Colonic mucosa (tissue), 4 donors: Measurements from ENCODE around the gene DLGAP4. TPM values are rescaled to one million over a fixed set of nuclear protein-coding genes. Genes with fewer than 3 reads are reported as not detected.

Source experiments
- DNase-seq: peaks from one replicate; pipeline ENCODE4 v3.0.0-alpha.2; 2020
- H3K27ac ChIP-seq: fragments of 200-600 bp; one replicate; pipeline ENCODE4 v1.8.0; 2021
- H3K27me3 ChIP-seq: fragments of 200-600 bp; one replicate; pipeline ENCODE4 v1.8.0; 2021
- H3K36me3 ChIP-seq: fragments of 200-600 bp; one replicate; pipeline ENCODE4 v1.8.0; 2021
- H3K4me1 ChIP-seq: fragments of 200-600 bp; one replicate; pipeline ENCODE4 v1.8.0; 2021; ENCODE audit warnings: mild to moderate bottlenecking
- H3K4me3 ChIP-seq: fragments of 200-600 bp; one replicate; pipeline ENCODE4 v1.8.0; 2021
- H3K9ac ChIP-seq, 2 donors: one replicate each; pipeline ENCODE4 v1.7.0; 2013; ENCODE audit warnings: control low read depth in 2 of 2, low read depth in 2 of 2, low read length in 2 of 2
- H3K9me3 ChIP-seq: fragments of 200-600 bp; one replicate; pipeline ENCODE4 v1.8.0; 2021
- CTCF ChIP-seq: fragments of 200-600 bp; IDR thresholded peaks from one replicate; pipeline ENCODE4 v1.8.0; 2022; ENCODE audit warnings: antibody characterized with exemption, mild to moderate bottlenecking
- intact Hi-C: fragments of 100-400 bp; cut with DNase I; formaldehyde crosslinking; loops from one replicate; pipeline ENCODE4 v1.14.1; 2022
- total RNA-seq, 2 donors: library from RNA; stranded (reverse); fragmentation: NEBNext Ultra II Directional in 1 of 2; extraction: Animal tissue kit (Norgen Biotek cat#: 25700) in 1 of 2; gene quantifications; one replicate each; pipeline ENCODE4 v1.2.1, GENCODE V29; 2021
- donor health status: healthy.
- donor health status: DM: no; HTN: no; CAD: no.
- donor health status: DM: no; HTN: no; CAD: no.

DLGAP4 gene
- total RNA-seq, 2 donors from 2014 or later, result 43.1 to 48.6 TPM

GRCh38 chr20:36421641-36422040 lies 115.5 kb downstream of the DLGAP4 start:
- Histone ChIP-seq H3K9ac (no peak overlapping the region), H3K9me3 (no peaks in the 10 kb centered on the region), H3K27me3 (no peaks in the 10 kb centered on the region), H3K36me3 (no peaks in the 10 kb centered on the region), H3K4me3 (no peak overlapping the region), H3K4me1 (no peaks in the 10 kb centered on the region), H3K27ac (no peak overlapping the region)
- no peak for DNase-seq
- intact Hi-C loops, result no loop called here
- TF ChIP-seq CTCF, result no peak

GRCh38 chr20:36424314-36424713 lies 118.2 kb downstream of the DLGAP4 start:
- Histone ChIP-seq H3K9me3 (no peaks in the 10 kb centered on the region), H3K4me1 (no peaks in the 10 kb centered on the region), H3K4me3 (no peak overlapping the region), H3K27me3 (no peaks in the 10 kb centered on the region), H3K27ac (no peak overlapping the region), H3K36me3 (no peaks in the 10 kb centered on the region), H3K9ac (no peak overlapping the region)
- no peak for DNase-seq
- intact Hi-C loops, result no loop called here
- TF ChIP-seq CTCF, result no peak

GRCh38 chr20:36425166-36425565 lies 119.0 kb downstream of the DLGAP4 start:
- H3K4me1 ChIP-seq, result no peaks in the 10 kb centered on the region
- no peaks in the 10 kb centered on the region for H3K27me3 ChIP-seq
- no peak for TF ChIP-seq CTCF
- no peak overlapping the region for H3K27ac ChIP-seq
- no peak overlapping the region for H3K9ac ChIP-seq
- no peak overlapping the region for H3K4me3 ChIP-seq
- no peaks in the 10 kb centered on the region for H3K9me3 ChIP-seq
- no peak for DNase-seq
- intact Hi-C loops, result no loop called here
- no peaks in the 10 kb centered on the region for H3K36me3 ChIP-seq

GRCh38 chr20:36431604-36432003 lies 125.5 kb downstream of the DLGAP4 start:
- Histone ChIP-seq H3K27me3 (no peaks in the 10 kb centered on the region), H3K27ac (no peak overlapping the region), H3K9me3 (no peaks in the 10 kb centered on the region), H3K4me1 (no peaks in the 10 kb centered on the region), H3K36me3 (no peaks in the 10 kb centered on the region), H3K9ac (no peak overlapping the region), H3K4me3 (no peak overlapping the region)
- no peak for TF ChIP-seq CTCF
- intact Hi-C loops, result no loop called here
- no peak for DNase-seq

GRCh38 chr20:36432096-36432495 lies 126.0 kb downstream of the DLGAP4 start:
- intact Hi-C loops, result no loop called here

More at GRCh38 chr20:36432096-36432495, 126.0 kb downstream of the DLGAP4 start:
- H3K9me3 ChIP-seq, result no peaks in the 10 kb centered on the region
- H3K27me3 ChIP-seq, result no peaks in the 10 kb centered on the region
- no peak for DNase-seq
- H3K4me1 ChIP-seq, result no peaks in the 10 kb centered on the region
- no peak overlapping the region for H3K27ac ChIP-seq
- no peak overlapping the region for H3K4me3 ChIP-seq
- no peak for TF ChIP-seq CTCF
- no peak overlapping the region for H3K9ac ChIP-seq
- no peaks in the 10 kb centered on the region for H3K36me3 ChIP-seq
